Measurements from ENCODE around the gene FANCL. TPM values are rescaled to one million over a fixed set of nuclear protein-coding genes. Genes with fewer than 3 reads are reported as not detected.
"Not testable (repeated sequence)": the region's sequence is repeated elsewhere in the genome, so short reads cannot be mapped to it uniquely, and the experiment has no call there.

FANCL gene
- total RNA-seq, 1 experiment from 2014 or later = 34.5 TPM

DNA sequence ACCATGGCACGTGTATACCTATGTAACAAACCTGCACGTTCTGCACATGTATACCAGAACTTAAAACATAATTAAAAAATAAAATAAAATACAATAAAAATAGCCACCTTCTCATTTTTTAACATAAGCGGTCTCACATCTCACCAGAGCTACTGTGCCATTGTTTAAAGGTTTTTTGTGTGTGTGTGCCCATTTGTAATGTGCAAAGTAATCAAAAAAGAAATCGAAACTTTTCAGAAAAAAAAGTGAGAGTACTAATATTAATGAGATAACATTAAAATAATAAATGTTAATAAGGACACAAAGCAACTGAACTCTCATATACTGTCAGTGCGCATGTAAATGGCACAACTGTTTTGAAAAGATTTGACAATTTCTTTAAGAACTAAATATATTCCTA, 60.5 kb downstream of the FANCL start:
- Histone ChIP-seq H2AFZ (ENCODE audit: low read depth, low read length, poor library complexity, severe bottlenecking) (no peak overlapping the region), H3K9me3 (ENCODE audit: control insufficient read depth in 1 of 2, insufficient read depth in 1 of 2, low read depth in 1 of 2, low read length in 2 of 2) (no peaks in the 10 kb centered on the region), H3K9me2 (ENCODE audit: insufficient read depth) (no peaks in the 10 kb centered on the region), H4K20me1 (ENCODE audit: insufficient read depth) (no peaks in the 10 kb centered on the region), H3K27ac (ENCODE audit: low read depth, low read length) (no peak overlapping the region), H3K9ac (ENCODE audit: low read length) (no peak overlapping the region), H3K36me3 (ENCODE audit: control insufficient read depth in 1 of 2, insufficient read depth in 2 of 2, low read length in 2 of 2) (no peaks in the 10 kb centered on the region), H3K4me3 (replicated peaks in 1 of 2; ENCODE audit: low read depth in 1 of 2, low read length in 2 of 2) (no peak overlapping the region), H3K4me2 (ENCODE audit: low read length) (no peak overlapping the region), H3K79me2 (ENCODE audit: insufficient read depth, low read length) (0 out of 2 replicates have a peak, but pooled peaks cover 2% of the 10 kb centered on the region), H3K27me3 (ENCODE audit: insufficient read depth, low read length) (no peaks in the 10 kb centered on the region), H3K4me1 (ENCODE audit: control insufficient read depth in 1 of 2, insufficient read depth in 2 of 2, low read length in 2 of 2) (no peaks in the 10 kb centered on the region)
- ATAC-seq (no peak), DNase-seq (ENCODE audit: low read depth, low spot score) (no peak)
- BruUV-seq (replicated peaks) = no TSS peak
- no peak for TF ChIP-seq EGR1 (IDR thresholded peaks at IDR 0.05; ENCODE audit: low read depth)
- no peak for TF ChIP-seq ZFX (IDR thresholded peaks at IDR 0.05)
- no peak for TF ChIP-seq RAD21 (IDR thresholded peaks at IDR 0.05; ENCODE audit: low read depth)
- intact Hi-C loops (cut with micrococcal nuclease) = no loop called here
- CTCF ChIA-PET = no interaction called here
- RAD21 ChIA-PET (ENCODE audit: low non-redundant PET in 1 of 2, low total read pairs in 2 of 2, uncharacterized antibody in 2 of 2, unreplicated experiment in 2 of 2) = no interaction called here
- POLR2A ChIA-PET = no interaction called here

- DNase-seq (ENCODE audit: low read depth, low spot score); H3K9me2 ChIP-seq (ENCODE audit: insufficient read depth); POLR2A ChIA-PET; BruUV-seq (replicated peaks); H4K20me1 ChIP-seq (ENCODE audit: insufficient read depth); H3K4me2 ChIP-seq (ENCODE audit: low read length); CTCF ChIA-PET; H3K9me3 ChIP-seq (ENCODE audit: control insufficient read depth in 1 of 2, insufficient read depth in 1 of 2, low read depth in 1 of 2, low read length in 2 of 2); H3K4me1 ChIP-seq (ENCODE audit: control insufficient read depth in 1 of 2, insufficient read depth in 2 of 2, low read length in 2 of 2); RAD21 ChIA-PET (ENCODE audit: low non-redundant PET in 1 of 2, low total read pairs in 2 of 2, uncharacterized antibody in 2 of 2, unreplicated experiment in 2 of 2); H3K9ac ChIP-seq (ENCODE audit: low read length); H3K79me2 ChIP-seq (ENCODE audit: insufficient read depth, low read length); H2AFZ ChIP-seq (ENCODE audit: low read depth, low read length, poor library complexity, severe bottlenecking); ATAC-seq; H3K4me3 ChIP-seq (replicated peaks in 1 of 2; ENCODE audit: low read depth in 1 of 2, low read length in 2 of 2); intact Hi-C loops (cut with micrococcal nuclease); H3K27me3 ChIP-seq (ENCODE audit: insufficient read depth, low read length); H3K27ac ChIP-seq (ENCODE audit: low read depth, low read length); H3K36me3 ChIP-seq (ENCODE audit: control insufficient read depth in 1 of 2, insufficient read depth in 2 of 2, low read length in 2 of 2): not testable (repeated sequence)
These were observed 61.0 kb downstream of the FANCL start for GRCh38 chr2:58180175-58180574.

GRCh38 chr2:58177187-58177586, 63.9 kb downstream of the FANCL start:
- CTCF ChIA-PET; H3K27me3 ChIP-seq (ENCODE audit: insufficient read depth, low read length); H3K4me3 ChIP-seq (replicated peaks in 1 of 2; ENCODE audit: low read depth in 1 of 2, low read length in 2 of 2); H3K79me2 ChIP-seq (ENCODE audit: insufficient read depth, low read length); BruUV-seq (replicated peaks); H3K9me3 ChIP-seq (ENCODE audit: control insufficient read depth in 1 of 2, insufficient read depth in 1 of 2, low read depth in 1 of 2, low read length in 2 of 2); DNase-seq (ENCODE audit: low read depth, low spot score); H3K27ac ChIP-seq (ENCODE audit: low read depth, low read length); H3K4me1 ChIP-seq (ENCODE audit: control insufficient read depth in 1 of 2, insufficient read depth in 2 of 2, low read length in 2 of 2); H3K9me2 ChIP-seq (ENCODE audit: insufficient read depth); H4K20me1 ChIP-seq (ENCODE audit: insufficient read depth); H3K9ac ChIP-seq (ENCODE audit: low read length); H3K36me3 ChIP-seq (ENCODE audit: control insufficient read depth in 1 of 2, insufficient read depth in 2 of 2, low read length in 2 of 2); RAD21 ChIA-PET (ENCODE audit: low non-redundant PET in 1 of 2, low total read pairs in 2 of 2, uncharacterized antibody in 2 of 2, unreplicated experiment in 2 of 2); intact Hi-C loops (cut with micrococcal nuclease); H2AFZ ChIP-seq (ENCODE audit: low read depth, low read length, poor library complexity, severe bottlenecking); POLR2A ChIA-PET; ATAC-seq; H3K4me2 ChIP-seq (ENCODE audit: low read length): not testable (repeated sequence)

GRCh38 chr2:58171831-58172230, 69.3 kb downstream of the FANCL start:
- H3K9me3 ChIP-seq (ENCODE audit: control insufficient read depth in 1 of 2, insufficient read depth in 1 of 2, low read depth in 1 of 2, low read length in 2 of 2); H4K20me1 ChIP-seq (ENCODE audit: insufficient read depth); RAD21 ChIA-PET (ENCODE audit: low non-redundant PET in 1 of 2, low total read pairs in 2 of 2, uncharacterized antibody in 2 of 2, unreplicated experiment in 2 of 2); intact Hi-C loops (cut with micrococcal nuclease); CTCF ChIA-PET; H3K79me2 ChIP-seq (ENCODE audit: insufficient read depth, low read length); H3K4me1 ChIP-seq (ENCODE audit: control insufficient read depth in 1 of 2, insufficient read depth in 2 of 2, low read length in 2 of 2); H3K27me3 ChIP-seq (ENCODE audit: insufficient read depth, low read length); H3K4me3 ChIP-seq (replicated peaks in 1 of 2; ENCODE audit: low read depth in 1 of 2, low read length in 2 of 2); DNase-seq (ENCODE audit: low read depth, low spot score); H3K36me3 ChIP-seq (ENCODE audit: control insufficient read depth in 1 of 2, insufficient read depth in 2 of 2, low read length in 2 of 2); H3K27ac ChIP-seq (ENCODE audit: low read depth, low read length); H3K9me2 ChIP-seq (ENCODE audit: insufficient read depth); ATAC-seq; H3K9ac ChIP-seq (ENCODE audit: low read length); BruUV-seq (replicated peaks); H3K4me2 ChIP-seq (ENCODE audit: low read length); H2AFZ ChIP-seq (ENCODE audit: low read depth, low read length, poor library complexity, severe bottlenecking); POLR2A ChIA-PET: not testable (repeated sequence)
